ENCODE data around the gene DRC1. TPM values are rescaled to one million over a fixed set of nuclear protein-coding genes. Genes with fewer than 3 reads are reported as not detected.

The DRC1 gene
- total RNA-seq, 1 experiment from 2014 or later: not detected

DNA sequence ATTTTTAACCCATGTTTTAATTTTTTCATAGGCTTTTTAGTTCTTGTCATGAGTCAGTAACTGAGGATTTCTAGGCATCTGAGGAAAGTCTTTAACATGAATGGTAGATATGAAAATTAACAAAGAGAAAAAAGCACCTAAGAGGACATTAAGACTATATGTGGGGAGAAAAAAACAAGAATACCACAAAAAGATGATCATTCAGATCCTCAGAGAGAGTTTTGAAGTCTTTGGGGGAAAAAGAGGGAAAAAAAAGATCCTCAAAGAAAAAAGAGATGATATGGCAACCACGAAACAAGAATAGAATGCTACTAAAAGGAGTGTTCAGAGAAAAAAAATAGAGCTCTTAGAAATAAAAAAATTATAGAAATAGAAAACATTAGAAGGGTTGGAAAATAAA is 8.1 kb downstream of the DRC1 start:
- RAD21 ChIA-PET (ENCODE audit: low non-redundant PET in 1 of 2, low total read pairs in 2 of 2, uncharacterized antibody in 2 of 2, unreplicated experiment in 2 of 2): no interaction called here
- H2AFZ ChIP-seq (ENCODE audit: low read depth, low read length, poor library complexity, severe bottlenecking): no peak overlapping the region
- CTCF ChIA-PET: no interaction called here
- H3K79me2 ChIP-seq (ENCODE audit: insufficient read depth, low read length): no peaks in the 10 kb centered on the region
- no peaks in the 10 kb centered on the region for H3K9me3 ChIP-seq (ENCODE audit: control insufficient read depth in 1 of 2, insufficient read depth in 1 of 2, low read depth in 1 of 2, low read length in 2 of 2)
- no peaks in the 10 kb centered on the region for H3K27me3 ChIP-seq (ENCODE audit: insufficient read depth, low read length)
- no peak overlapping the region for H3K27ac ChIP-seq (ENCODE audit: low read depth, low read length)
- DNase-seq (ENCODE audit: low read depth, low spot score): no peak
- H3K9me2 ChIP-seq (ENCODE audit: insufficient read depth): no peaks in the 10 kb centered on the region
- H3K36me3 ChIP-seq (ENCODE audit: control insufficient read depth in 1 of 2, insufficient read depth in 2 of 2, low read length in 2 of 2): no peaks in the 10 kb centered on the region
- intact Hi-C loops (cut with micrococcal nuclease): loop anchor here (1.0 kb wide), 1 partner anchor 46 kb away; no protein-coding TSS in a partner anchor
- no peak for ATAC-seq
- BruUV-seq (replicated peaks): no TSS peak
- TF ChIP-seq CBX3 (IDR thresholded peaks at IDR 0.05; ENCODE audit: low read depth): no peak
- no peak for TF ChIP-seq JUND (IDR thresholded peaks at IDR 0.05)
- no peak for TF ChIP-seq FOSL1 (IDR thresholded peaks at IDR 0.05; ENCODE audit: low read depth)
- TF ChIP-seq, protein P1, sequence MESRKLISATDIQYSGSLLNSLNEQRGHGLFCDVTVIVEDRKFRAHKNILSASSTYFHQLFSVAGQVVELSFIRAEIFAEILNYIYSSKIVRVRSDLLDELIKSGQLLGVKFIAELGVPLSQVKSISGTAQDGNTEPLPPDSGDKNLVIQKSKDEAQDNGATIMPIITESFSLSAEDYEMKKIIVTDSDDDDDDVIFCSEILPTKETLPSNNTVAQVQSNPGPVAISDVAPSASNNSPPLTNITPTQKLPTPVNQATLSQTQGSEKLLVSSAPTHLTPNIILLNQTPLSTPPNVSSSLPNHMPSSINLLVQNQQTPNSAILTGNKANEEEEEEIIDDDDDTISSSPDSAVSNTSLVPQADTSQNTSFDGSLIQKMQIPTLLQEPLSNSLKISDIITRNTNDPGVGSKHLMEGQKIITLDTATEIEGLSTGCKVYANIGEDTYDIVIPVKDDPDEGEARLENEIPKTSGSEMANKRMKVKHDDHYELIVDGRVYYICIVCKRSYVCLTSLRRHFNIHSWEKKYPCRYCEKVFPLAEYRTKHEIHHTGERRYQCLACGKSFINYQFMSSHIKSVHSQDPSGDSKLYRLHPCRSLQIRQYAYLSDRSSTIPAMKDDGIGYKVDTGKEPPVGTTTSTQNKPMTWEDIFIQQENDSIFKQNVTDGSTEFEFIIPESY (IDR thresholded peaks at IDR 0.05; ENCODE audit: extremely low read depth, insufficient replicate concordance, low read length): no peak
- TF ChIP-seq TCF7L2 (IDR thresholded peaks at IDR 0.05; ENCODE audit: borderline replicate concordance, extremely low read depth, insufficient read depth, insufficient read length): no peak
- TF ChIP-seq, protein P2, sequence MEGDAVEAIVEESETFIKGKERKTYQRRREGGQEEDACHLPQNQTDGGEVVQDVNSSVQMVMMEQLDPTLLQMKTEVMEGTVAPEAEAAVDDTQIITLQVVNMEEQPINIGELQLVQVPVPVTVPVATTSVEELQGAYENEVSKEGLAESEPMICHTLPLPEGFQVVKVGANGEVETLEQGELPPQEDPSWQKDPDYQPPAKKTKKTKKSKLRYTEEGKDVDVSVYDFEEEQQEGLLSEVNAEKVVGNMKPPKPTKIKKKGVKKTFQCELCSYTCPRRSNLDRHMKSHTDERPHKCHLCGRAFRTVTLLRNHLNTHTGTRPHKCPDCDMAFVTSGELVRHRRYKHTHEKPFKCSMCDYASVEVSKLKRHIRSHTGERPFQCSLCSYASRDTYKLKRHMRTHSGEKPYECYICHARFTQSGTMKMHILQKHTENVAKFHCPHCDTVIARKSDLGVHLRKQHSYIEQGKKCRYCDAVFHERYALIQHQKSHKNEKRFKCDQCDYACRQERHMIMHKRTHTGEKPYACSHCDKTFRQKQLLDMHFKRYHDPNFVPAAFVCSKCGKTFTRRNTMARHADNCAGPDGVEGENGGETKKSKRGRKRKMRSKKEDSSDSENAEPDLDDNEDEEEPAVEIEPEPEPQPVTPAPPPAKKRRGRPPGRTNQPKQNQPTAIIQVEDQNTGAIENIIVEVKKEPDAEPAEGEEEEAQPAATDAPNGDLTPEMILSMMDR (IDR thresholded peaks at IDR 0.05 in 2 of 3, conservative IDR thresholded peaks at IDR 0.05 in 1 of 3; ENCODE audit: borderline replicate concordance in 1 of 3, insufficient read depth in 1 of 3, low read depth in 2 of 3, low read length in 2 of 3): no peak
- no peak for TF ChIP-seq SP1 (IDR thresholded peaks at IDR 0.05; ENCODE audit: low read depth)
- no peak for TF ChIP-seq ELF1 (IDR thresholded peaks at IDR 0.05; ENCODE audit: borderline replicate concordance, low read depth)
- TF ChIP-seq POLR2AphosphoS5 (IDR thresholded peaks at IDR 0.05; ENCODE audit: low read depth, low read length): no peak
- H3K9ac ChIP-seq (ENCODE audit: low read length): no peak overlapping the region
- no peak overlapping the region for H3K4me3 ChIP-seq (replicated peaks in 1 of 2; ENCODE audit: low read depth in 1 of 2, low read length in 2 of 2)
- no peaks in the 10 kb centered on the region for H3K4me1 ChIP-seq (ENCODE audit: control insufficient read depth in 1 of 2, insufficient read depth in 2 of 2, low read length in 2 of 2)
- POLR2A ChIA-PET: no interaction called here
- H4K20me1 ChIP-seq (ENCODE audit: insufficient read depth): no peaks in the 10 kb centered on the region; the same call in 1 of the 2 replicates
- no peak overlapping the region for H3K4me2 ChIP-seq (ENCODE audit: low read length)
